Measurements from ENCODE around the gene KCNB1. TPM values are rescaled to one million over a fixed set of nuclear protein-coding genes. Genes with fewer than 3 reads are reported as not detected.
"Not testable (repeated sequence)": the region's sequence is repeated elsewhere in the genome, so short reads cannot be mapped to it uniquely, and the experiment has no call there.

Gene KCNB1
- total RNA-seq, 1 donor: not detected

- no peak for TF ChIP-seq CTCF (IDR thresholded peaks at IDR 0.05; ENCODE audit: insufficient read depth, low read depth, low read length)
- no peak overlapping the region for H3K4me3 ChIP-seq (ENCODE audit: low read depth, low read length)
- DNase-seq (ENCODE audit: low read depth): no peak
These were observed 70.2 kb downstream of the KCNB1 start for GRCh38 chr20:49412254-49412653.

GRCh38 chr20:49411221-49411925 lies 71.1 kb downstream of the KCNB1 start:
- no peak for TF ChIP-seq CTCF (IDR thresholded peaks at IDR 0.05; ENCODE audit: insufficient read depth, low read depth, low read length)
- DNase-seq (ENCODE audit: low read depth): no peak
- no peak overlapping the region for H3K4me3 ChIP-seq (ENCODE audit: low read depth, low read length)

- not testable (repeated sequence) for H3K4me3 ChIP-seq (ENCODE audit: low read depth, low read length); DNase-seq (ENCODE audit: low read depth)
These were observed 72.4 kb downstream of the KCNB1 start for GRCh38 chr20:49409975-49410621.

GRCh38 chr20:49409302-49409974 lies 73.0 kb downstream of the KCNB1 start:
- DNase-seq (ENCODE audit: low read depth): no peak
- no peak for TF ChIP-seq CTCF (IDR thresholded peaks at IDR 0.05; ENCODE audit: insufficient read depth, low read depth, low read length)
- no peak overlapping the region for H3K4me3 ChIP-seq (ENCODE audit: low read depth, low read length)

- DNase-seq (ENCODE audit: low read depth): no peak
- H3K4me3 ChIP-seq (ENCODE audit: low read depth, low read length): no peak overlapping the region
- no peak for TF ChIP-seq CTCF (IDR thresholded peaks at IDR 0.05; ENCODE audit: insufficient read depth, low read depth, low read length)
These were observed 73.9 kb downstream of the KCNB1 start for GRCh38 chr20:49408509-49409104.

GRCh38 chr20:49406666-49407065 lies 75.8 kb downstream of the KCNB1 start:
- DNase-seq (ENCODE audit: low read depth): no peak
- TF ChIP-seq CTCF (IDR thresholded peaks at IDR 0.05; ENCODE audit: insufficient read depth, low read depth, low read length): no peak
- H3K4me3 ChIP-seq (ENCODE audit: low read depth, low read length): no peak overlapping the region

GRCh38 chr20:49405696-49406095 lies 76.8 kb downstream of the KCNB1 start:
- H3K4me3 ChIP-seq (ENCODE audit: low read depth, low read length): no peak overlapping the region
- no peak for DNase-seq (ENCODE audit: low read depth)
- TF ChIP-seq CTCF (IDR thresholded peaks at IDR 0.05; ENCODE audit: insufficient read depth, low read depth, low read length): no peak

All from fibroblast of villous mesenchyme (primary cell).